GM23338 (cell line): ENCODE measurements around the gene CHCHD5. TPM values are rescaled to one million over a fixed set of nuclear protein-coding genes. Genes with fewer than 3 reads are reported as not detected.
A peak's percentile ranks its signal among the peaks of the same experiment; 100 is the strongest.

Experiments
- ATAC-seq: fragments of 200-7000 bp; cut with Tn5 transposase; 3 replicates; pipeline ENCODE4 v1.9.1; 2020
- DNase-seq: peaks from one replicate; pipeline ENCODE4 v3.0.0-alpha.2; 2015; ENCODE audit warnings: low spot score
- H2AFZ ChIP-seq: fragments of 200-600 bp; sonication (generic); 2 replicates; pipeline ENCODE4 v1.8.0; 2016; ENCODE audit warnings: antibody characterized with exemption, mild to moderate bottlenecking, moderate library complexity
- H3F3A ChIP-seq: fragments of 200-600 bp; sonication (generic); replicated peaks from 2 replicates; pipeline ENCODE4 v1.8.0; 2017; ENCODE audit warnings: antibody characterized with exemption, mixed run types, low read depth
- H3K27ac ChIP-seq: fragments of 200-600 bp; sonication (generic); 2 replicates; pipeline ENCODE4 v1.6.1; 2016; ENCODE audit warnings: low read depth
- H3K27me3 ChIP-seq: fragments of 200-600 bp; sonication (generic); 2 replicates; pipeline ENCODE4 v1.8.0; 2016; ENCODE audit warnings: mild to moderate bottlenecking, mixed run types, moderate library complexity; ENCODE audit not compliant: insufficient read depth
- H3K36me3 ChIP-seq: fragments of 200-600 bp; sonication (generic); 2 replicates; pipeline ENCODE4 v1.8.0; 2016; ENCODE audit warnings: mild to moderate bottlenecking; ENCODE audit not compliant: insufficient read depth
- H3K4me1 ChIP-seq: fragments of 200-600 bp; sonication (generic); 2 replicates; pipeline ENCODE4 v1.8.0; 2016; ENCODE audit warnings: mild to moderate bottlenecking, moderate library complexity; ENCODE audit not compliant: insufficient read depth
- H3K4me2 ChIP-seq: fragments of 200-600 bp; sonication (generic); 2 replicates; pipeline ENCODE4 v1.7.1; 2017; ENCODE audit warnings: mixed run types
- H3K4me3 ChIP-seq: fragments of 200-600 bp; sonication (generic); 2 replicates; pipeline ENCODE4 v1.6.1; 2016; ENCODE audit warnings: mixed run types
- H3K79me2 ChIP-seq: fragments of 200-600 bp; sonication (generic); replicated peaks from 2 replicates; pipeline ENCODE4 v1.8.0; 2017; ENCODE audit warnings: mild to moderate bottlenecking; ENCODE audit not compliant: insufficient read depth
- H3K9me2 ChIP-seq: fragments of 200-600 bp; sonication (generic); 2 replicates; pipeline ENCODE4 v1.8.0; 2017; ENCODE audit not compliant: insufficient read depth
- H4K20me1 ChIP-seq: fragments of 200-600 bp; sonication (generic); replicated peaks from 2 replicates; pipeline ENCODE4 v1.8.0; 2017; ENCODE audit warnings: mild to moderate bottlenecking; ENCODE audit not compliant: insufficient read depth
- H3K27ac Mint-ChIP-seq: 2 replicates; pipeline ENCODE4 v1.8.0; 2020; ENCODE audit warnings: inconsistent platforms, mild to moderate bottlenecking, moderate library complexity, mixed read lengths
- H3K27me3 Mint-ChIP-seq: 3 replicates; pipeline ENCODE4 v1.8.0; 2022; ENCODE audit warnings: low read depth, mild to moderate bottlenecking, moderate library complexity, mixed read lengths, inconsistent platforms; ENCODE audit not compliant: insufficient read depth, poor library complexity
- H3K36me3 Mint-ChIP-seq: 3 replicates; pipeline ENCODE4 v1.8.0; 2021; ENCODE audit warnings: low read depth, mild to moderate bottlenecking, inconsistent platforms, moderate library complexity, mixed read lengths
- H3K4me1 Mint-ChIP-seq: 3 replicates; pipeline ENCODE4 v1.8.0; 2020; ENCODE audit warnings: mild to moderate bottlenecking, inconsistent platforms, mixed read lengths
- H3K4me3 Mint-ChIP-seq: 3 replicates; pipeline ENCODE4 v1.8.0; 2021; ENCODE audit warnings: moderate library complexity, mild to moderate bottlenecking, inconsistent platforms, mixed read lengths
- H3K9me3 Mint-ChIP-seq: 3 replicates; pipeline ENCODE4 v1.8.0; 2020; ENCODE audit warnings: moderate library complexity, mild to moderate bottlenecking, inconsistent platforms, mixed read lengths
- ETS1 ChIP-seq: IDR thresholded peaks from 2 replicates; pipeline ENCODE4 v1.6.1; 2016; ENCODE audit warnings: antibody characterized with exemption
- EZH2phosphoT487 ChIP-seq: fragments of 200-600 bp; sonication (generic); IDR thresholded peaks from one replicate; pipeline ENCODE4 v1.8.1; 2018; ENCODE audit warnings: antibody characterized with exemption; ENCODE audit not compliant: unreplicated experiment
- JUNB ChIP-seq: IDR thresholded peaks from one replicate; pipeline ENCODE4 v1.6.1; 2016; ENCODE audit warnings: antibody characterized with exemption; ENCODE audit not compliant: unreplicated experiment
- ZNF114 ChIP-seq: fragments of 250-450 bp; sonication (Bioruptor Pico); IDR thresholded peaks from 2 replicates; pipeline ENCODE4 v1.5.0; 2020; ENCODE audit warnings: mild to moderate bottlenecking, moderate library complexity
- ZNF331 ChIP-seq: fragments of 250-450 bp; sonication (Bioruptor Pico); IDR thresholded peaks from 2 replicates; pipeline ENCODE4 v1.5.0; 2020; ENCODE audit warnings: low read depth, mild to moderate bottlenecking, moderate library complexity
- ZNF462 ChIP-seq: fragments of 250-450 bp; sonication (Bioruptor Pico); IDR thresholded peaks from 2 replicates; pipeline ENCODE4 v1.5.0; 2020; ENCODE audit warnings: mild to moderate bottlenecking, moderate library complexity
- polyA plus RNA-seq: library from polyadenylated mRNA; unstranded; fragments of >200 nt; fragmentation: Nextera tagmentation; extraction: Ambion mirVana; gene quantifications from 2 replicates; pipeline ENCODE4 v1.2.1, GENCODE V29; 2016
- total RNA-seq: library from RNA; depleted of rRNA; stranded (reverse); fragments of >200 nt; shearing (Covaris generic); gene quantifications from 2 replicates; pipeline ENCODE4 v1.2.3, GENCODE V29; 2014
- TF ChIP-seq, protein P1 (sequence below), 2 experiments: fragments of 200-600 bp in 1 of 2; sonication (generic) in 1 of 2; conservative IDR thresholded peaks; 2 replicates each; pipeline versions ENCODE4 v1.5.1 to v1.6.1; 2016 to 2017; ENCODE audit warnings: antibody characterized with exemption in 2 of 2, low read depth in 2 of 2, mild to moderate bottlenecking in 2 of 2, moderate library complexity in 1 of 2

The CHCHD5 gene
- total and polyA plus RNA-seq, 2 experiments from 2014 or later: 15.5 to 69.9 TPM

GRCh38 chr2:112539306-112539705, 45.1 kb upstream of the CHCHD5 start (continued):
- TF ChIP-seq ZNF462 (CRISPR knock-in tag): no peak

DNA sequence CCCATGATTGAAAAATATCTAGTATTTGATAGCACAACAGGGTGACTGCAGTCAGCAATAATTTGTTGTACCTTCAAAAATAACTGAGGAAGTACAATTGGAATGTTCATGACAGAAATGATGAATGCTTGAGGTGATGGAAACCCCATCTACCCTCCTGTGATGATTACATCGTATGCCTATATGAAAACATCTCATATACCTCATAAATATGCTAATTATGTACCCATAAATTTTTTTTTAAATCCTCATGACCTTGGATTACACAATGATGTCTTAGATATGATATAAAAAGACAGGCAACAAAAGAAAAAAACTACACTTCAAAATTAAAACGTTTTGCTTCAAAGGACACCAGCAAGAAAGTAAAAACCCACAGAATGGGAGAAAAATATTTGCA, 43.5 kb upstream of the CHCHD5 start:
- no peaks in the 10 kb centered on the region for H3F3A ChIP-seq
- TF ChIP-seq, protein P1, sequence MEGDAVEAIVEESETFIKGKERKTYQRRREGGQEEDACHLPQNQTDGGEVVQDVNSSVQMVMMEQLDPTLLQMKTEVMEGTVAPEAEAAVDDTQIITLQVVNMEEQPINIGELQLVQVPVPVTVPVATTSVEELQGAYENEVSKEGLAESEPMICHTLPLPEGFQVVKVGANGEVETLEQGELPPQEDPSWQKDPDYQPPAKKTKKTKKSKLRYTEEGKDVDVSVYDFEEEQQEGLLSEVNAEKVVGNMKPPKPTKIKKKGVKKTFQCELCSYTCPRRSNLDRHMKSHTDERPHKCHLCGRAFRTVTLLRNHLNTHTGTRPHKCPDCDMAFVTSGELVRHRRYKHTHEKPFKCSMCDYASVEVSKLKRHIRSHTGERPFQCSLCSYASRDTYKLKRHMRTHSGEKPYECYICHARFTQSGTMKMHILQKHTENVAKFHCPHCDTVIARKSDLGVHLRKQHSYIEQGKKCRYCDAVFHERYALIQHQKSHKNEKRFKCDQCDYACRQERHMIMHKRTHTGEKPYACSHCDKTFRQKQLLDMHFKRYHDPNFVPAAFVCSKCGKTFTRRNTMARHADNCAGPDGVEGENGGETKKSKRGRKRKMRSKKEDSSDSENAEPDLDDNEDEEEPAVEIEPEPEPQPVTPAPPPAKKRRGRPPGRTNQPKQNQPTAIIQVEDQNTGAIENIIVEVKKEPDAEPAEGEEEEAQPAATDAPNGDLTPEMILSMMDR (conservative IDR thresholded peaks at IDR 0.05; ENCODE audit: low read depth in 2 of 2): no peak
- TF ChIP-seq EZH2phosphoT487: no peak
- no peak for TF ChIP-seq ETS1
- TF ChIP-seq ZNF331 (CRISPR knock-in tag): no peak
- TF ChIP-seq JUNB: no peak
- TF ChIP-seq ZNF114: no peak
- H3K9me2 ChIP-seq: no peaks in the 10 kb centered on the region
- H3K4me2 ChIP-seq: peak overlapping the region; percentile 95
- no peak for ATAC-seq
- no peak overlapping the region for H3K27ac ChIP-seq
- no peak for DNase-seq
- Mint-ChIP-seq H3K36me3 (no peaks in the 10 kb centered on the region), H3K4me1 (peaks cover 5% of the 10 kb centered on the region), H3K4me3 (no peak overlapping the region), H3K9me3 (no peaks in the 10 kb centered on the region), H3K27me3 (peaks cover 2% of the 10 kb centered on the region), H3K27ac (no peak overlapping the region)
- peak overlapping the region; percentile 91 for H3K4me3 ChIP-seq
- H3K79me2 ChIP-seq: peaks cover 36% of the 10 kb centered on the region
- H3K27me3 ChIP-seq: no peaks in the 10 kb centered on the region
- H3K36me3 ChIP-seq: peaks cover 3% of the 10 kb centered on the region; the same call in 1 of the 2 replicates
- H2AFZ ChIP-seq: peak overlapping the region; percentile 97
- peaks cover 17% of the 10 kb centered on the region for H4K20me1 ChIP-seq
- 0 out of 2 replicates have a peak, but pooled peaks cover 9% of the 10 kb centered on the region for H3K4me1 ChIP-seq
